NK-92 treated with Interleukin-12 subunit alpha and Interleukin-12 subunit beta, amount 100 ng/mL, for 24 hours (cell line): Measurements from ENCODE around the gene GOLGA6A.
"Not testable (repeated sequence)": the region's sequence is repeated elsewhere in the genome, so short reads cannot be mapped to it uniquely, and the experiment has no call there.

Experiments
- DNase-seq: peaks from one replicate; lab custom pipeline; 2025; lab: John Stamatoyannopoulos, UW

The GOLGA6A gene

DNA sequence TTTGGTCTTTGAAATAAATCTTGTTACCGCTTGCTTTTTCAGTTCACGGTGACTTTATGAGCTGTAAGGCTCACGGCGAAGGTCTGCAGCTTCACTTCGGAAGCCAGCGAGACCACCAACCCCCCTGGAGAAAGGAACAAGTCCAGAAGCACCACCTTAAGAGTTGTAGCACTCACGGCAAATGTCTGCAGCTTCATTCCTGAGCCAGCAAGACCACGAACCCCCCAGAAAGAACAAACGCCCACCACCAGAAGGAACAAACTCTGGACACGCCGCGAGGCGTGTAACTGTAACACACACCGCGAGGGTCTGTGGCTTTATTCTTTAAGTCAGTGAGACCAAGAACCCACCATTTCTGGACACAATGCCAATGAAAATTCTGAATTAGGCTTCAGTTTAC lies 28.8 kb downstream of the GOLGA6A start:
- DNase-seq, result no peak

DNA sequence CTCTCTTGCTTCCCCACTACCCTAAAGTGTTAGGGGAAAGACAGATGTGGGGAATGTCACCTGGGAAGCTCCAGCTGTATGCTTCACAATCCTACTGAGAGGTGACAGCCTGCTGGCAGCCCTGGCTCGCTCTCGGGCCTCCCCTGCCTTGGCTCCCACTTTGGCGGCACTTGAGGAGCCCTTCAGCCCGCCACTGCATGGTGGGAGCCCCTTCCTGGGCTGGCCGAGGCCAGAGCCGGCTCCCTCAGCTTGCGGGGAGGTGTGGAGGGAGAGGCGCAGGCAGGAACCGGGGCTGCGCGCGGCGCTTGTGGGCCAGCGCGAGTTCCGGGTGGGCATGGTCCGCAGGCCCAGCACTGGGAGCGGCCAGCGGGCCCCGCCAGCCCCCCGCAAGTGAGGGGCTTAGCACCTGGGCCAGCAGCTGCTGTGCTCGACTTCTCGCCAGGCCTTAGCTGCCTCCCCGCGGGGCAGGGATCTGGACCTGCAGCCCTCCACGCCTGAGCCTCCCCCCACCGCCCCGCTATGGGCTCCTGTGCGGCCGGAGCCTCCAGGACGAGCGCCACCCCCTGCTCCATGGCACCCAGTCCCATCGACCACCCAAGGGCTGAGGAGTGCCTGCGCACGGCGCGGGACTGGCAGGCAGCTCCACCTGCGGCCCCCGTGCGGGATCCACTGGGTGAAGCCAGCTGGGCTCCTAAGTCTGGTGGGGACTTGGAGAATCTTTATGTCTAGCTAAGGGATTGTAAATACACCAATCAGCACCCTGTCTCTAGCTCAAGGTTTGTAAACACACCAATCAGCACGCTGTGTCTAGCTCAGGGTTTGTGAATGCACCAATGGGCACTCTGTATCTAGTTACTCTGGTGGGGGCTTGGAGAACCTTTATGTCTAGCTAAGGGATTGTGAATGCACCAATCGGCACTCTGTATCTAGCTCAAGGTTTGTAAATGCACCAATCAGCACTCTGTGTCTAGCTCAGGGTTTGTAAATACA lies 29.8 kb downstream of the GOLGA6A start:
- DNase-seq, result not testable (repeated sequence)

DNA sequence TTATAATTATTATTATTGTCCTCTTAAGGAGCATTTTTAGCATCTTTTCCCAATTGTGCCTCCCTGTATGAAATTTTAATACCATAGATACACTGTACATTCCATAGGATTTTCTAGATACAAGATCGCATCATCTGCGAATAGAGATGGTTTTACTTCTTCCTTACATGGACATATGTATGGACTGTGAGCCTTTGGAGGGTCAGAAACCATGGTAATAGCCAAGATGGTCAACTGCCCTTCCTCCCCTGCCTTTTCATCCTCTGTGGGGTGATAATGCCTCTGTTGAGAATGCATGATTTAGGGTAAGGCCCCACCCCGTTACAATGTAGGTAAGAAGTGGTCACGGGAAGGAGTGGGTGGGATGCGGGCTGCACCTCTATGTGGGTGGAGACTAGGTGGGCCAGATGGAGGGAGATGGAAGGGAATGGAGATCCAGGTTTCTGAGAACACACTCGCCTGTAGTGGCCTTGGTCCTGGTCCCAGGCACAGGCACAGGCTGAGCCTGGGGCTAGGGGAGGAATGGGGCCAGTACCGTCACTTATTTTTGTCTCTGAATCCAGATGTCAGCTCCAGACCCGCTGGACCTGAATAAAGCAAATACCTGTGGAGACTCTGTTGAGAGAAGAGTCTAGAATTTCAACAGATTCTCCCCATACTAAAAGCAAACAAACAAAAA lies 31.7 kb downstream of the GOLGA6A start:
- DNase-seq, result no peak

DNA sequence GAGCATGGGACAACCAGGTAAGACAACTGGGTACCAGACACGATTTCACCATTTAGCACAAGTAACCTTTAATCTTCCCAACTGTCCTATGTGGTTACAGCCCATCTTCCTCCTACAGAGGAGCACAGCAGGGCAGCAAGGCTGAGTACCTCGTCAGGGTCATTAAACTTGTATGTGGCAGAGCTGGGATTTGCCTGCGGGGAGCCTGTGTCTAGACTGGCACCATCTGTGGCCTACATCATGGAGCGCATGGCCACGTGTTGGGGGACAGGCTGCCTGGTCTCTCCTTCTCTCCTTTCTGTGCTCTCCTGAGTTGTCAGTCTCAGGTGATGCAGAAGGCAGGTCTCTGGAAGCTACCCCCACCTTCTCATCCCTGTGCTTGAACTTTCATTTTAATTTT lies 32.2 kb downstream of the GOLGA6A start:
- no peak for DNase-seq

DNA sequence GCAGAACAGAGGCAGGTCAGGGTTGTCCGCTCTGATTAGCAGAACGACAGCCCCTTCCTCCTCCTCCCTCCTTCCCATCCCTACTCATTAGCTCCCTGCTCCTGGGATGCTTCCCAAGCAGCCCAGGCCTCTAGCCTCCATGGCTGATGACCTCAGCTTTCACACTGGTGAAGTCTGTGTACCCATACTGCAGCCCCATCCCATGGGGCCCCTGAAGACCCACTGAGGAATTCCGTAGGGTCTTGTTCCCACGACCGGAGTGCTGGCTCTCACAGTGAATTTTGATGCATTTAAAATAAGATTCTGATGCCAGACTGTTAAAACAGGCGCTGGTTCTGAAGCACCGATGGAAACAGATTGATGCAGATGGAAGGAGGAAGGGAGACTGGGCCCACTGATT lies 36.1 kb downstream of the GOLGA6A start:
- DNase-seq, result no peak

DNA sequence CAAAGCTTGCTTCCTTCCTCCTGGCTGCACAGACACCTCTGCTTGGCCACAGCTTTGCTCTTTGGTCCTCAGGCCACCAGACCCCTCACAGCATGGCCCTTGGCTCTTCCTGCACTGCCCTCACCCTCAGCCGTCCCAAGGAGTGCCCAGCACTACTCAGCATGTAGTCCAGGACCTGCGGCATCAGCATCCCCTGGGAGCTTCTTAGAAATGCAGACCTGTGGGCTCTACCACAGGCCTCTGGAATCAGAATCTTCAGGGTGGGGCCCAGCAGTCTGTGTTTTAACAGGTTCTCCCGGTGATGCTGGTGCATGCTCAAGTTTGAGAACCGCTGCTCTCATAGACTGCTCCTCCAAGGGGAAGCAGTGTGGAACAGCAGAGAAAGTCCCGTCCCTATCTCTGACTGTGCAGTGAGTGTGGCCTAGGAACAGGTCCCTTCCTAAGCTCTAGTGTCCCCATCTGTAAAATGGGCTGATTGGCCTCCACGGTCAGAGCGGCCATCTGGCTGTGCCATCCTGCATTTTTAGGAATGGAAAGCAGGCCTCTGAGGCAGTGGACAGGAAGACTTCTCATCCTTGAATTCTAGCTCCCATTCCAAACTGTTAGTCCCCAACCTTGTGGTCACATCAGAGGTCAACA lies 36.6 kb downstream of the GOLGA6A start:
- no peak for DNase-seq

DNA sequence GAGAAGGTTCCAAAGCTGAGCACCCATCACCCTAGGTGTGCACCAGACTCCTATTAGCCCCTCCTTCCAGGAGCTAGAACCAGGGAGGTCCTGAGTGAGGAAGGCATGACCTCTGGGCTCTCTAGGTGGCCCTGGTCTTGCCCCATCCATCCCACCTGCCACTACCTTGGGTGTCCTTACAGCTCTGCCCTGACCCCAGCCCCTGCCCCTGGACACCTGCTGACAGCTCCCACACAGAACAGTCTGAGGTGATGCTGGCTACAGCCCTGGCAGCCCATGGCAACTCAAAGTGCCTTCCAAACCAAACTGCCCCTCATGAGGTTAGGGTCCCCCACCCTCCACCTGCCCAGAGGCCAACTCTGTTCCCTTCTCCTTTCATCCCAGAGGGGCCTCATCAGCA lies 37.2 kb downstream of the GOLGA6A start:
- DNase-seq, result no peak

DNA sequence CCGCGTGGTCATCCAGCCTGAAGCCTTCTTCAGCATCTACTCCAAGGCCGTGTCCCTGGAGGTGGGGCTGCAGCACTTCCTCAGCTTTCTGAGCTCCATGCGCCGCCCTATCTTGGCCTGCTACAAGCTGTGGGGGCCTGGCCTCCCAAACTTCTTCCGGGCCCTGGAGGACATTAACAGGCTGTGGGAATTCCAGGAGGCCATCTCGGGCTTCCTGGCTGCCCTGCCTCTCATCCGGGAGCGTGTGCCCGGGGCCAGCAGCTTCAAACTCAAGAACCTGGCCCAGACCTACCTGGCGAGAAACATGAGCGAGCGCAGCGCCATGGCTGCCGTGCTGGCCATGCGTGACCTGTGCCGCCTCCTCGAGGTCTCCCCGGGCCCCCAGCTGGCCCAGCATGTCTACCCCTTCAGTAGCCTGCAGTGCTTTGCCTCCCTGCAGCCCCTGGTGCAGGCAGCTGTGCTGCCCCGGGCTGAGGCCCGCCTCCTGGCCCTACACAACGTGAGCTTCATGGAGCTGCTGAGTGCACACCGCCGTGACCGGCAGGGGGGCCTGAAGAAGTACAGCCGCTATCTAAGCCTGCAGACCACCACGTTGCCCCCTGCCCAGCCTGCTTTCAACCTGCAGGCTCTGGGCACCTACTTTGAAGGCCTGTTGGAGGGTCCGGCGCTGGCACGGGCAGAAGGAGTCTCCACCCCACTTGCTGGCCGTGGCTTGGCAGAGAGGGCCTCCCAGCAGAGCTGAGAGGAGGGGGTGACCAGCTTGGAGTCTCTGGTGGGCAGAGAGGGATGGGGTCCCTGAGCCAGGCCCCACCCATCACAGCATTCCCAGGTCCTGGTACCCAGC lies 37.9 kb downstream of the GOLGA6A start:
- no peak for DNase-seq

DNA sequence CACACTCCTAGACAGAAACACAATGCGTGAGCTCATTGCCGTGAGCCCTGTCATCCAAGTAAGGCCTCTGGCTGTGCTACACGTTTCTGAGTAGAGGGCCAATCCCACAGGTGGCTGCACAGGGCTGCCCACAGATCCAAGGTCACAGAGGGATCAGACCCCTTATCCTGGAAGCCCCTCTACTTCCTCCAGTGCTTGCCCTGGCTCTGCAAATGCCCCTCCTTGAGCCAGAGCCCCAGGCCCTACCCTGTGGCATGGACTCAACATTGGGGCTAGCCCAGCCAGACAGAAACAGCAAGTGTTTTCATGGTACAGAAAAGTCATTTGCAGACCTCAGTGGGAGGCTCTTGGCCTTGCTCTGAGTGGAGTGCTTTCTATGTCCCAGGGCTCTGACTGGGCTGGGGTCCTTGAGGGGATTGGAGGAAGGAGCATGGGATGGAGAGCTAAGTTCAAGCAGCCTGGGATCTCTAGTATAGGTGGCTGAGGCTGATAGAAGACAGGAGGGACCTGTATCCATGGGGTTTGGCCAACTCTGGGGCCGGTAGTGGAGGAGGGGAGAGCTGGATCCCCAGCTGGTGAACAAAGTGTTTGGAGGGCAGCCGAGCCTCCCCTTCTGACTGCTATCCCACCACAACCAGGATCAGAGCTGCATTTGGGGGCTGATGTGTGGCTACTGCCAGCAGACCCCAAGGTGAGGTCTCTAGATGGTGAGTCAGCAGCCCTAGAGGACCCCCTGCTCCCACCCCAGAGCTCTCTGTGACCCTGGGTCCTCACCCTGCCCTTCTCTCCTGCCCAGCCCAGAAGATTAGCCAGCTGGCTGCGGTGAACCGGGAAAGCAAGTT lies 38.7 kb downstream of the GOLGA6A start:
- no peak for DNase-seq

DNA sequence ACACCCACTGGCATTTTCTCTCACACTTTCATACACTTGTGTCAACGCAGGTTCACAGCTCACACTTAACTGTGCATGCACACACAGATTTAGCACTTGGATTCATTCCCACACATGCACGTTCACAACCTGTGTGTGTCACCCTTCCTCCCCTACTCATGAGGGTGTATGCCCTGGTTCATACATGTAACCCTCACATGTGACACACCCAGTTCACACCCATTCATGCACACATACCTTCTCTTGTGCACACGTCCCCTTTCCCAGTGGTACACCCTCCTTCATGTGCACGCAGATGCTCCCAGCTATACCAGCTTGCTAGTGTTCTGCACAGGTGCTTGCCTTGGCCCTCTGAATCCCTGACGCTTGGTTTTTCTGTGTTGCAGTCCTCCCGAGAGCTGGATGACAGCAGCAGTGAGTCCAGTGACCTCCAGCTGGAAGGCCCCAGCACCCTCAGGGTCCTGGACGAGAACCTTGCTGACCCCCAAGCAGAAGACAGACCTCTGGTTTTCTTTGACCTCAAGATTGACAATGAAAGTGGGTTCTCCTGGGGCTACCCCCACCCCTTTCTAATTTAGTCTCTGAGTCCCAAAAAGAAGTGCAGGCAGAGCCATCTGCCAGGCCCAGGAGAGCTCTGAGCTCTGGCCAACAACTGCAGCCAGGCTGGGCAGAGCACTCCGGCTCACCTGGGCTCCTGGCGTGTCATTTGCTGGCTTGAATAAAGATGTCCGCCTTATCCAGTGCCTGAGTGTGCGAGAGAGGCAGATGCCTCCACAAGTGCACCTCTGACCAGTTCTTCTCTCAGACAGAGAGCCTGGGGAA lies 39.5 kb downstream of the GOLGA6A start:
- DNase-seq, result no peak

DNA sequence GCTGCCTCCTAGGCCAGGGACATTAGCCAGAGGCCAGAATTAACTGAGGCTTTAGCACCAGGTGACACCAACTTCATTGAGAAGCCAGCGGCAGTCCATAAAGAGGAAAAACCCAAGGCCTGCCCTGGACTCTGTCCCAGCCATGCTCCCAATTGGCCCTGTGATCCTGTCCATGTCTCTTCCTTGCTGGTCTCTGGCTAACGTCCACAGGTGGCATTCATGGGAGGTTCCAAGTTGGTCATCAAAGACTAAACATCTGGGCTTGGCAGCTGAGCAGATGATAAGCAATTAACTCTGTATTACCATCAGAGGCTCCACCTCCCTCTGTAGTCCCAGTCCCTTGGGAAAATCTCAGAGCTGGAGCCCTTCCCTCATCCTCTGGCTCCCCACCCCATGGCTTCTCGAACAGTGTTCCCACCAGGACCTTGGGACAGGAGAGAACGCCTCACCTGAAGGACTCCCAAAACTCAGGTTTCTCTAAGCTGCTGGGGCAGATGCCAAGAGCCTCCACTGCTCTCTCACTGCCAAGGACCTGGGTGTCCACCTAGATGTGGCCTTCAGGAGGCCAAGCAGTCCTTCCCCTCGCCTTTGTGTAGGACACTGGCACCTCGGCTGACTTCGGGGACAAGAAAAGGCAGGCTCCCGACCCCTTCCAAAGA lies 40.4 kb downstream of the GOLGA6A start:
- DNase-seq, result no peak

DNA sequence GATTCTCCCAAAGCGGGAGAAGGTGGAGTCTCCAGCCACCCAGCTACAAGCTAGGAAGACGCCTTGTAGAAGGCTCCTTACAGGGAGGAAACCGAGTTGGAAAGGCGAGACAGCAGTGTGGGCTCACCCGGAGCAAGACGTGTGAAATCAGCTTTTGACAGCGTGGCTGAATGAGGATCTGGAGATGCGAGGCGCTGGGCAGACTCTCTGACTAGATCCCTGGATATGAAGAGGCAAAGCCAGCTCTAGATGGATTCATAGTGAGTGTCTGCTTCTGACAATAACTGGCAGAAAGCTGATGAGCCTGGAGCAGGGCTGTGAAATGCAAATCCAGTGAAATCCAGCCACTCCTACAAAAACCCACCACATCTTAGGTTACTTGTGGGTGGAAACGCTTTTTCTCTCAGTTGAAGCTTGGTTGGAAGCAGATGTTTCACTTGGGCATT lies 41.0 kb downstream of the GOLGA6A start:
- no peak for DNase-seq

DNA sequence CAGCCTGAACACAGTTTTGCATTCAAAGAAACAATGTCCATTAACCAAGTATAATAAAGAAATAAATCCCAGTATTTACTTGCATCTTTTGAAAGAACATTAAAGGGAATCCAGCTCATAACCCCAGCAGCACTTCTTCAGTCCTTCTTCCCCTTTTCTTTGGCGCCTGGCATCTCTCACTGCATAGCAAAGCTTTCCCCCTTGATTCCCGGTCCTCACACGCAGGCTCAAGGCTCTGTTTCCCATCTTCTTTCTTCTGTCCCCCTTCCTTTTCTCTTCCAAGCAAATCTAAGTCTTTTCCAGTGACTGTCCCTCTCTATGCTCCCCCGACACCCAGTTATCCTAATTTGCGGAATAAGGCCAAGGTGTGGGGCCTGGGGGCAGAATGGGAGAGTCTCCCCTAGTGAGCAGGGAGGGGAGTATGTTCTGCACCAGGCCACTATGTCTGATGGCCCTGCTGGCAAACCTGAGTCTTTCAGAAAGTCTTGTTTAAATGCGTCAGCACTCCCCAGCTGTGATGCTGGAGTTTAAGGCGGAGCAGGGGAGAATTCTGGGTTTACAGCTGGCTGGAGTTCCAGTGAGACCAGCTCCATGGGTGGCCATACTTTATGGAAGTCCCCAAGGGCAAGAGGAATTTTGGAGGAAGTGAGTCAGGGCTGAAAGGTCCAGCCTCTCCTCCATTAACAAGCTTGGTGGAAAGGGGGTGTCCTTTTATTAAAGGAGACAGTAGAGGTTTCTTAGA lies 42.1 kb downstream of the GOLGA6A start:
- no peak for DNase-seq

DNA sequence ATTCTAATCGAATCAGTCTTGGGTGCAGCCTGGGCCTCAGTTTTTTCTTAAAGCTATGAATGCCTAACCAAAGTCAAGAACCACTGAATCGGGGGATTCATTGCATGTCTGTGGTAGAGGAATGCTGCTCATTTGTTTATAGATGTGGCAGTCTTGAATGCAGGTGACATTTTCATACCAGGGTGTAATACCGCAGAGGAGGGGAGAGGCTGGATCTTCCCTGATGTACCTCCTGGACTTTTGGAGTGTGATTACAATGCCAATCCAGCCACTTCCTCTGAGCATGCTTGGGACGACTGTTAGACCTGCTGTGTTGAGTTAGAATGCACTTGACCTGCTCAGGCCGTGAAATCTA lies 42.7 kb downstream of the GOLGA6A start:
- DNase-seq, result no peak

DNA sequence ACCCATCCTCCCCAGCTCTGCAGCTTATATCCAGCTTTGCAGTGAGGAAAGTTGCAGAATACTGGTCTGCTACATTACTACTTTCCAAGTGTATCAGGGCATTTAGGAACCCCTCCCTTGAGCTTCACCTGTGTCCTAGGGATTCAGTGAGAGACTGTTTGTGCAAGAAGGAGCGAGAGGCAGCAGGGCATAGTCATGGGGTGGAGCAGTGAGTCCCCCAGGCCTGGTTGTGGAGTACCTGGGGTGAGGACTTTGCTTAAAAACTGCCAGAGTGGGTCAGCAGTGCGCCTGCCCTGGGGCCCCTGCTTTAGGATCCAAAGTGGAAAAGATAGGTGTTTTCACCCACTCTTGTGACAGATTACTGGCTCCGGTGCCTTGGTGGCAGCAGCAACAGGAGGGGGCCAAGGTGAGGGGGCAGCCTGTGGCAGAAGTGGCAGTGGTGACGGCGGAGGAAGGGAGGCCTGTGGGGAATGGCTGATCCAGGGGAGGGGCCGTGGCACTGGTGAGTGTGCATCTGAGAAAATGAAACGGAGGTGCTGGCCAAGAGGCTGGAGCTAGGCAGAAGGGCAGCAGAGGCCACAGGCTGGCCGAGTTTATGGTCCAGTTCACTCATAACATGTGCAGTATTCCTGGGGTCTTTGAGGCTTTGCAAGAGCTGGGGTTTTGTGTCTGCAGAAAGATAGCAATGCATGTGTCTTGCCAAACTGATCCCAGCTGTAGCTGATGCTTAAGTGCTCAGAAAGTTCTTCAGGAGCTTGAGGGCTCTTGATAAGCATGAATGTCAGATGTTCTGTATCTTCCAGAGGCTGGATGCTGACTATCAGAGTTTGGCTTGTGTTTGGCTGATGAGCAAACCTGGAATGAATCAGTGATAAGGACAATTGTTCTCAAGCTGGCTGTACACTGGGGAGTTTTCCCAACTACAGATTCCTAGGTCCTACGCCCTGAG lies 43.4 kb downstream of the GOLGA6A start:
- no peak for DNase-seq

DNA sequence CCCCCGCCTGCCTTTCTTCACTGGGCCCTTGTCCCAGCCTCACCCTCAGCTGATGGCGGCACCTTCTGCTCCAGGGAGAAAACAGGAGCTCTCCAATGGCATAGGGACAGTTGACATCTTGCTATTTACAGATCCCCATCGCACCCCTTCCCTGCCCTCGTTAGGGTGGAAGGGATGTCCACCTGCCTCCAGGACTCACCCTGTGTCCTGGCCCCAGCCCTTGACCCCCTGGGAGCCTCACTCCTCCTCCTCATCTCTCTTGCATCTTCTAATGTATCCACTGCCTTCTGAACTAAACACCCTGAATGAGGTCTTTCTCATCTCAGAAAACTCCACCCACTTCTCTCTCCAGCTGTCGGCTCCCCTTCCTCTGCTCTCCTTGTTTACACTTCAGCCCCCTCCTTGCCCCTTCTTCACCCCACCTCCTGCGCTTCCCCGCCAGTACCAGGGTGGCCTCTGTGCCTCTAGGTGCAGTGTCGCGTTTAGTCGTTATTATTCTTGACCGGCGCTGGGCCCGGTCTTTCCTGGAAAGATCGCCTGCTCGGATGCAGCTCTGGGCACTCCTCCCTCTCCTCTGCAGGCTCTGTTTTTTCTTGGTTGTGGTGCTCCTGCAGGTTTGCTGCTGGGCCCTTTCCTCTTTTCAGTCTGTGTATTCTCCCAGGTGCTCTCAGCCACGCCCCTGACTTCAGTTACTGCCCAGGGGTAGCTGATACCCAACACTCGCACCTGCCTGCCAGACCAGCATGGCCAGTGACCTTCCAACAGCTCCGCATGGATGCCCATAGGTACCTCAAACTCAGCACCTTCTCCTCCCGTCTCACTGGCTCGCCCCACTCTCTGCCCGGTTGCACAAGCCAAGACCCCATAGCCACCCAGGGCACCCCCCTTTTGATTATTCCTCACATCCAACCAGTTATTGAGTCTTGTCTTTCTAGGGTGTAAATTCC lies 44.9 kb downstream of the GOLGA6A start:
- DNase-seq, result no peak
